ENCODE measurements around the gene RNLS. TPM values are rescaled to one million over a fixed set of nuclear protein-coding genes. Genes with fewer than 3 reads are reported as not detected.

Gene RNLS
- total and polyA plus RNA-seq, 2 of the 4 experiments (the other 2 are of a cell fraction), result 4.5 to 7.0 TPM

GRCh38 chr10:88314362-88314761 lies 268.8 kb downstream of the RNLS start:
- H3K4me3 ChIP-seq (ENCODE audit: insufficient read depth, low read depth, low read length), result no peak overlapping the region
- no peaks in the 10 kb centered on the region for H3K27me3 ChIP-seq (ENCODE audit: control insufficient read depth, insufficient read depth, low read length)
- no peak overlapping the region for H3K27ac ChIP-seq (ENCODE audit: insufficient read depth, low read length)
- CTCF ChIA-PET, result no interaction called here
- WGBS, 2 experiments (ENCODE audit: extremely low coverage in 2 of 2, insufficient read length in 1 of 2), result no CpG with 5 or more reads among the region's 2 CpGs
- no peak overlapping the region for H2AK5ac ChIP-seq (ENCODE audit: low read depth, low read length)
- ATAC-seq (ENCODE audit: low read depth), result no peak
- H3K9me3 ChIP-seq (ENCODE audit: control insufficient read depth, insufficient read depth, low read length), result peaks cover 4% of the 10 kb centered on the region
- POLR2A ChIA-PET (ENCODE audit: unreplicated experiment), result no interaction called here
- H4K8ac ChIP-seq (ENCODE audit: low read depth in 2 of 2, low read length in 2 of 2), result no peak overlapping the region
- H2AFZ ChIP-seq (replicated peaks; ENCODE audit: low read length, poor library complexity), result no peak overlapping the region
- no peak overlapping the region for H3K56ac ChIP-seq (ENCODE audit: extremely low read depth, insufficient read depth, low read length)
- no peaks in the 10 kb centered on the region for H3K9me1 ChIP-seq (ENCODE audit: insufficient read depth, low read length)
- no peak for DNase-seq
- no peaks in the 10 kb centered on the region for H3K36me3 ChIP-seq (ENCODE audit: control insufficient read depth, insufficient read depth, low read length)
- H2BK5ac ChIP-seq (ENCODE audit: low read depth, low read length, poor library complexity, severe bottlenecking), result no peak overlapping the region
- H2BK20ac ChIP-seq (ENCODE audit: low read depth, low read length), result no peak overlapping the region
- no peaks in the 10 kb centered on the region for H3K4me1 ChIP-seq (ENCODE audit: control insufficient read depth, insufficient read depth, low read length)
- no peak overlapping the region for H4K91ac ChIP-seq (ENCODE audit: insufficient read depth, low read depth, low read length)
- intact Hi-C loops (cut with micrococcal nuclease) (no loop called here), dilution Hi-C loops (cut with HindIII; ENCODE audit: low sequenced_read_pairs, unreplicated experiment) (no loop called here), in situ Hi-C loops (cut with MboI; ENCODE audit: low sequenced_read_pairs) (no loop called here)
- no peak overlapping the region for H3K9ac ChIP-seq (ENCODE audit: low read depth, low read length)
- H3K23ac ChIP-seq (ENCODE audit: low read depth, low read length), result no peak overlapping the region
- H2BK15ac ChIP-seq (ENCODE audit: low read depth, low read length), result no peak overlapping the region
- H3K14ac ChIP-seq (replicated peaks; ENCODE audit: low read depth, low read length), result no peak overlapping the region
- no peaks in the 10 kb centered on the region for H4K20me1 ChIP-seq (ENCODE audit: insufficient read depth, low read length)
- H3K4ac ChIP-seq (ENCODE audit: low read depth, low read length), result no peak overlapping the region
- H3K4me2 ChIP-seq (ENCODE audit: low read depth, low read length), result no peak overlapping the region
- no peaks in the 10 kb centered on the region for H3K79me1 ChIP-seq (ENCODE audit: low read depth in 1 of 2, low read length in 2 of 2)
- H2AK9ac ChIP-seq (replicated peaks; ENCODE audit: low read depth, low read length, poor library complexity), result no peak overlapping the region
- H2BK120ac ChIP-seq (ENCODE audit: low read depth, low read length), result no peak overlapping the region
- TF ChIP-seq CEBPB (IDR thresholded peaks at IDR 0.05; ENCODE audit: low read depth, low read length), result no peak
- no peak for TF ChIP-seq ELK1 (IDR thresholded peaks at IDR 0.05; ENCODE audit: borderline replicate concordance, low read depth, low read length)
- no peak for TF ChIP-seq CHD1 (IDR thresholded peaks at IDR 0.05; ENCODE audit: low read depth, low read length)
- TF ChIP-seq SMC3 (IDR thresholded peaks at IDR 0.05; ENCODE audit: low read depth, low read length), result no peak
- no peak for TF ChIP-seq RCOR1 (IDR thresholded peaks at IDR 0.05; ENCODE audit: insufficient replicate concordance, low read length)
- no peak overlapping the region for H3K18ac ChIP-seq (ENCODE audit: low read depth, low read length)
- no peak overlapping the region for H4K5ac ChIP-seq (ENCODE audit: low read depth, low read length)
- BruUV-seq (replicated peaks), result no TSS peak

Data from IMR-90 (cell line).